A172 (cell line): Measurements from ENCODE around the gene DHX16. TPM values are rescaled to one million over a fixed set of nuclear protein-coding genes. Genes with fewer than 3 reads are reported as not detected.

Experiments used
- DNase-seq: peaks from one replicate; pipeline ENCODE4 v3.0.0-alpha.2; 2015; ENCODE audit warnings: low spot score
- total RNA-seq: library from RNA; depleted of rRNA; stranded (reverse); fragments of >200 nt; shearing (Covaris generic); gene quantifications from 2 replicates; pipeline ENCODE4 v1.2.3, GENCODE V29; 2014

The DHX16 gene
- total RNA-seq, 1 experiment from 2014 or later: 30.4 TPM

DNA sequence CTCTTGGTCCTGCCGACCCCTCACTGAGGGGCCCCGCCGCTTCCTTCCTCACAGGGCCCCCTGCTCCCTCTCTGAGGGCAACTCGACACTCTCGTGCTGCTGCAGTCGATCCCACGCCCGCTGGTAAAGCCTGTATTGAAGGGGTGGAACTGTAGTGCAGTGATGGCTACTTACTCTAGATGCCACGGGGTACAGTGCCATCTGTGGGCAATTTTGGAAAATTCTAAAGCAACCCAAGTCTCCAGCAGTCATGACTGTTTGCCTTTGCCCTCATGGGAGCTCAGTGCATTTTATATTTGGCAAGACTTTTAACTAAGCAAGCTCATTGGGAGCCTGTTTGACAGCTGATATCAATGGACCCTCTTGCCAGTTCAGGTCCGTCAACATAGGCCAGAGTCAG, 32.3 kb downstream of the DHX16 start:
- no peak for DNase-seq

DNA sequence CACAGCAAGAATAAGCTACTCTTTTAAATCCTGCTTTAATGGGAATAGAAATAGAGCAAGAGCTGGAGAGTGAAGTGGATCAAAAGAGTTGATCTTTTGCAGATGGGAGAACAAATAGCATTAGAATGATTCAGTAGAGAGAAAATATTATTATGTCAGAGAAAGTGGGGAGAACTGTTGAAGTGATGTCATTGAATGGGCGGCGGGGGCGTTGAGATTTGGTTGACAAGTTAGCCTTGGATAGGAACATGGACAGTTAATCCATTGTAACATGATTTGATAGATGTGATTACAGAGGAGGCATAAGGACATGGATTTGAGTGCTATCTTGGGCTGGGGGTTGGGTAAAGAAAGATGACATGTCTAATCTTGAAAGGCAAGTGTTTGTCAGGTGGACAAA, 37.0 kb downstream of the DHX16 start:
- DNase-seq: no peak

DNA sequence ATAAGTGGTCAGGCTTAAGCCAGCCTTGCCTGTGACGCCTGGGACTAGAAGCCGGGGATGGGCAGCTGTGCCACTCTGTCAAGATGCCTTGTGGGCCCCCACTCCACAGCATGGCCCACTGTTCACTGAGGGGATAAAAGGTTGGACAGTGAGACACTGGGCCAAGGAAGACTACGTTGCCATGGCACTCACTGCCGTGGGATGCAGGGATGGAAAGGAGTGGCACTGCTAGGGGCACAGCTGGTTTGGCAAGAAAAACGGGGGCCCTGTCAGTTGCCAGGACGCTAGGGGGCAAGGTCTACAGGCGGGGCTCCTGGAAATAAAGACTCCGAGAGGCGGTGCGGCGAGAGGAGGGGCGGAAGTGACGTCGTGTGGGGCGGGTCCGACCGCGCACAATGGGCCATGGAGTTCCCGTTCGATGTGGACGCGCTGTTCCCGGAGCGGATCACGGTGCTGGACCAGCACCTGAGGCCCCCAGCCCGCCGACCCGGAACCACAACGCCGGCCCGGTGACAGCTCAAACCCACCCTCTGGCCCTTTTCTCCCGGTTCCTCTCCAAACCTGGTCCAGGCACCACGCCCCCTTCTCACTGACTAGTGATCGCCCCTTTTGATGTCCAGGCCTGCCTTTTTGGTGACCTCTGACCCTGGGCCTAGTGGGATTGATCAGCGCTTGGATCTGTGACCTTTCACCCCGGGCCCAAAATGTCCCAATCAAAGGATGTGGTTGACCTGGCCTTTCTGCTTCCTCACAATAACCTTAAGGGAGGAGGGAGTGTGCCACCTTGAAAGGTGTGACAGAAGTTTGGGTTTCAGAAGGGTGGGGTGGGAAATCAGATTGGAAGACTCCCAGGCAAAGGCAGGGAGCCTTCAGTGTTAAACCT, 46.1 kb downstream of the DHX16 start, which contains the start of gene ATAT1:
Gene ATAT1, plus strand, starts transcription at position 391 of the 883 bp plus-strand sequence.
- DNase-seq: peak; percentile 59

DNA sequence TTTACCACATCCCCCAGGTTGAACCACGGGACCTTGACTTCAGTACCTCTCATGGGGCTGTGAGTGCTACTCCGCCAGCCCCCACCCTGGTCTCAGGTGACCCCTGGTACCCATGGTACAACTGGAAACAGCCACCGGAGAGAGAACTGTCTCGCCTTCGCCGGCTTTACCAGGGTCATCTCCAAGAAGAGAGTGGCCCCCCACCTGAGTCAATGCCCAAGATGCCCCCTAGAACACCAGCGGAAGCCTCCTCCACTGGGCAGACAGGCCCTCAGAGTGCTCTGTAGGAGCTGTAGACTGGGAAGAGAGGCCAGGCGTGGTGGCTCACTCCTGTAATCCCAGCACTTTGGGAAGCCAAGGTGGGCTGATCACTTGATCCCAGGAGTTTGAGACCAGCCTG, 47.3 kb downstream of the DHX16 start:
- no peak for DNase-seq

DNA sequence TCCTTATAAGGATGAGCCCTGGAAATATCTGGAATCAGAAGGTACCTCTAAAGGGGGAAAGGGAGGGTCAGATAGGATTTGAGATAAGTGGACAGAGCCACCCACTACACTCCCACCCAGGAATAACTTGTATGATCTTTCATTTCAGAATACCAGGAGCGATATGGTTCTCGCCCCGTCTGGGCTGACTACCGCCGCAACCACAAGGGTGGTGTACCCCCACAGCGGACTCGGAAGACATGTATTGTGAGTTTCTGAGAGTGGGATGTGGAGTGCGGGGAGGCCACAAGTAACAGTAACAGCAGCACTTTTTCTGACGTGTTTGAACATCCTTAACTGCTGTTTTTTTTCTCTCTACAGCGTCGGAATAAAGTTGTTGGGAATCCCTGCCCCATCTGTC, 53.2 kb downstream of the DHX16 start:
- no peak for DNase-seq

DNA sequence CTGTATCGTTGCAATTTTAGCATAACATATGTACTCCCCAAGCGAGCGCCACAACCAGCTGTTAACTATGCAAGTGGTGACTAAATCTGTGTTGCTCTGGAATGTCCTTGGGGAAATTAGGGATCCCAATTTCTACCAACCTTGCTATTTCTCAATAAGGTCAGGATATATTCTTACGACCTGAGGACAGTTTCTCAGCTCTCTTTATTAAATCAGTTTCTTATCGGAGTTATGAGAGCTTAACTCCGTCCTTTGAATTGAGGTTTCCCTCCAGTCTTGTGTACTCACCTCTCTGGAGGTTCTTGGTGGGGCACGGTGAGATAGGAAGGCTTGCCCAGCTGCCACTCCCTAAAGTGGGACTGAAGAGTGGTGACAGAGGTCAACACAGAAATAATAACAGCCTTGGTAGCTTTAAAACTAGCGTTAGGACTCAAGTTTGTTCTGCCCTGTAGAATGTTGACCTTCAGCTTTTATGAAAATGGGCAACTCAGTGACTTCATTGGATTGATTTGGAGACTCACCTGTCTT, 54.5 kb downstream of the DHX16 start:
- no peak for DNase-seq

DNA sequence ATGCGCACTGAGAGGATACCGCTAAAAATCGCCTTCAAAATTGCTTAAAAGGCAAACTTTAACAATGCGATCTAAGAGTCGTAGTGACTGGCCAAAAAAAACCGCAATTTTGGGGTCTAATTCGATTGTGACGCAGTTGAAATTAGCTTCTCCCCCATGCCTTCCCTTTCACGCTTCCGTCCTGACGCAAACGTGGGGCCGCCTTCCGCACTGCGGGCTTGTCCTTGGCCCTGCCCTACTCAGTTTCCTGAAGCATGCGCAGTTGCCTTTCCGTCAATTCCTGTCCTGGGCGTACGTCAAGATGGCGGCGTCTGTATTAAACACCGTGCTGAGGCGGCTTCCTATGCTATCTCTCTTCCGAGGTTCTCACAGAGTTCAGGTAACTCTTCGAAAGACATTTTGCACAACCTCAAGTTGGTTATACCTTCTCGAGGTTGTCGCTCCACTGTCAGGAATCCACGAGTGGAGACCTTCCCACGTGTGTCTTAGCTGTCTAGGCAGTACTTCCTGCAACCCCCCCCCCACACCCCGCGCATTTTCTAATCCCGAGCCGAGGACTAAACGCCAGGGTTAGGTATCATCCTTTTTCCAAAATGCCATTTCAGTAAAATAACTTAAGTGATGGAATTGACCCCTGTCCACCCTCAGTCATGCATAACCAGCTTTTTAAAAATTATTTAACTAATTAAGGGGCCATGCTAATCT, 55.1 kb downstream of the DHX16 start, which contains the start of gene MRPS18B:
Gene MRPS18B, plus strand, starts transcription at position 276 of the 705 bp plus-strand sequence. Its CDS starts 26 bp downstream, at position 302.
- DNase-seq: peak; percentile 90

DNA sequence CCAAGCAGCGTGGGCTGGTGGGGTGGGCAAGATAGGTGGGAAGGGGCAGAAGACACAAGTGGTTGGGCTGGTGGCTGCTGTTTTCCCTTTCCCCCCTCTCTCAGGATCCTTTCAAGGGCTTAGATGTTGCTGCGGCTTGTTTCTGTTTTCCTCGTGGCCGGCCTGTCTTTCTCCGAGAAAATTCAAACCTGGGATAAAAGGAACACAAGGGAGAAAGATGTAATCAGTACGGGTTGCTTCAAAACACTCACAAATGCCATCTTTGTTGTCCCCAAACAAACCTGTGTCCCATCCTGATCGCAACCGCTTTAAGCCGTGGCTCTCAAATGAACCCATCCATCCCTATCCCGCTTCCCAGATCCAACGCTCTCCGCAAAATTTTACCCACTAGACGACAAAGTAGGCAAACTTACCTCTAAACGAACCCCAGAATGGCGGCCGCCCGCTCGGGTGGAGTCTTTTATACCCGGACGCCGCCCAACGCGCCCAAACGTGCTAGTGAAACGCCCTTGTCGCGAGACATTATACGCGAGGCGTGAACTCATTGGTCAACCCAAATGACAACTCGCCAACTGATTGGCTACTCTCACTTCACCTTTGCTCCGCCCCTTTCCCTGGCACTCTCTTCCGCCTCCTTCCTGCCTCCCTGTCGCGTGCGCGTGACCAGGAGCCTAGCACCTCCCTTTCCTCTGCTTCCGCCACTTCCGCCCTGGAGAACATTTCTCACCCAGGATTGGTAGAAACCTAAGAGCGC, 55.8 kb downstream of the DHX16 start, which contains the start of gene PPP1R10:
Gene PPP1R10, minus strand, starts transcription at position 433 of the 754 bp plus-strand sequence. CDS start 7,299 bp downstream, outside the sequence.
- DNase-seq: peak; percentile 100

DNA sequence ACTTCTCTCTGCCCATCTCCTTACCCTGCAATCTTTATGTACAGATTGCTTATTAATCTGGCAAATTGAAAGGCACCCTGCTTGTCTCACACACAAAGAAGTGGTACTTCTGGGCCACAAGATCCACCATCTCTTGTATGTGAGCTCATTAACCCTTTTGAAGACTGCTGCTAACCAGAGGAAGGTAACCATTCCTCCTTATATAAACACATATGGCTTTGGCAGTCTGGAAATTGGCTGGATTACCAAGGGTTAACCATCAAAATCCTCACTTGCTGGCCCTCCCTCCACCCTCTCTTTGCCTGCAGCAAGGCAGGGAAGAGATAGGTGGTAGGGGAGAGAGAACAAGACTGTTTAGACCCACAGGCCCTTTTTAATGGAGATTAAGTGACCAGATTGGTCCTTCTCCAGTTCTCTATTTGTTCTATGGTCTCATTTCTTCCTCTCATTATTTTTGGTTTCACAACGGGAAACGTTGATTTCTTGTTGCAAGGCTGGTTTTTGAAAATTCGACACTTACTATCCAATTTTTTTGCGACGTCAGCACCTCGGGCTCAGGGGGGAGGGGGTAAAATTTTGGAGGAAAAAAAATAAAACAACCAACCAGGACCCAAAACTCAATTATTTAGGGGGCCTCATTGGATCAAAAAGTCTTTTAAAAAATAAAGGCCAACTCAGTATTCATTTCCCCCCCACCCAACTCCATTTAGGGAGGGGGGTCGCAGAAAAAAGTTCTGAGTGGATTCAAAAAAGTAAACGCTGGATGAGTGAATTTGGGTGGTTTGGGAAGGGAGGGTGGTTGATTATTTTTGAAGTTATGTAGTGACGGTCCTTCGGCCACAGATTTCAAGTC, 56.6 kb downstream of the DHX16 start:
- peak; percentile 29 for DNase-seq

DNA sequence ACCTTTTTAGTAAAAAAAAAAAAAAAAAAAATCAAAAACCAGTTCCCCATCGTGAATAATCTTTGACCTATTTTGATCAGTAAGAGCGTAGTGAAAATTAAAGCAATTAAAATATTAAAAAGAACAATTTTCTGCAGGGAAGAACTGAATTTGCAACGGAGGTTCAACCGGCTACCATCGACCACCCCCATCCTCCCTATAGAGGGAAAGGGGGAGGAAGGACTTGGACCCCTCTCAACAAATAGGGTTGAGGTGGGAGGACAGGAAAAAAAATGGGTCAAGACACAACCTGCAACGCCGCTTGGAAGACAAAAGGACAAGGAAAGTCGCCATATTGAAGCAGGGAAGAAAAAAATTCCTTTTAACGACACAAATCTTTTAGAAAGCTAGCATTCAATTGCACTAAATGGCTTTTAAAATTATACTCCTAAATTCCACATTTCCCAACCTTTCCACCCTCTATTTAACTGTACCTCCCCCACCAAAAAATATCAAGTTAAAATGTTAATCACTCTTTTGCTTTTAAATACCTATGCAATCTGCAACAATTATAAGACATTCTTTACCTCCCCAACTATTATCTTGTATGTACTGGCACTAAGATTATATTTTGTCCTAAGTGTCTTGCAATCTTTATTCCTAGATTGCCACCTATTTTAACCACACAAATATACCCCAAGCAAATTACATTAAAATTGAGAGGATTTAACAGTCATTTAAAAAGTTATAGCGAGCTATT, 57.4 kb downstream of the DHX16 start:
- DNase-seq: peak; percentile 60

DNA sequence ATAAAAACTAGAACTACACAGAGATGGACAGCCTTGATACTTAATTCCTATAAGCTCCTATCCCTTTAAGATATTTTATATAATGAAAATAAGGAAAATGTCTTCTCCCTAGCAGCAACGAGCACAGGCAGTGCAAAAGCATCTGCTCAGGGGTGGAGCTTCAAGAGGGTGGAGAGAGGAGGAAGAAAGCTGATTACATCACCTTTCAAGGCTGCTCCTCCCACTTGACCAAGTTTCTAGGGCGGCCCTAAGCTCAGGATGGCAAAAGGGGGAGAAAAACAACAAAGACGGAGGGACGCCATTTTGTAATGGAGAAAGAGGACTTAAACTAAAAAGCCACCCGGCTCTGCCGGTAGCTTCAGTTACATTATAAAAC, 58.0 kb downstream of the DHX16 start:
- peak; percentile 97 for DNase-seq

DNA sequence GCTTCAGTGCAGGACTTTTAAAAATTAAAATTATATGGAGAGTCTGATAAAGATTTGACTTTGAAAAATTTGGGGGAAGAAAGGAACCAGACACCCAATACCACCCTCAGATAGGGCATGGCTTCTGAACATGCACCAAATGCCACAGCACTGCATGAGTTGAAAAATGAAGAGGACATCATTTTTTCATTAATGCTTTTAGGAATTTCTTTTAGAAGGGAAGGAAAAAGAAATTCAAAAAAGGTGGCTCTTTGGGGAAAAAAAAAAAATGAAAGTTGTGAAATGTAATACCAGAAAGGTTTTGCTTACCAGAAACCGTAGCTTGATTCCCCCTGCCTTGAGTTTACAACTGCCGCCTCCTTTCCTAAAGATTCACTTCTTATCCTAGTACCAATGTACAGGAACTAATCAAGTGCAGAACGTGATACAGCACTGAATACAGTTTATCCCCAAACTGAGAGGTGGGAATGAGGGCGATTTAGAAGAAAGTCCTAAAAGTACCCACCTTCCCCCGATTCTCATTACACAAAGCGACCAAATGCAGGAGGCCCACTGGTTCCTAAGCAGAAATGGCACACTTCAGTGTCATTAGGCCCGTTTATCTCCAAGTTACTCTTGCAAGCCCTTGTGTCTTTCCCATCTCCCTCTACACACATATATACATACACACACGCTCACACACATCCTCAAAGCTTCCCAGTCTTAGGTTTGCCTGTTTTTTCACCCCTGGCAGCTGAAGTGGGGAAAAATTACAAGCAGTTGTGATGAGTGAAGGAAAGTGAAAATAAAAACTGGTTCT, 58.6 kb downstream of the DHX16 start:
- no peak for DNase-seq

DNA sequence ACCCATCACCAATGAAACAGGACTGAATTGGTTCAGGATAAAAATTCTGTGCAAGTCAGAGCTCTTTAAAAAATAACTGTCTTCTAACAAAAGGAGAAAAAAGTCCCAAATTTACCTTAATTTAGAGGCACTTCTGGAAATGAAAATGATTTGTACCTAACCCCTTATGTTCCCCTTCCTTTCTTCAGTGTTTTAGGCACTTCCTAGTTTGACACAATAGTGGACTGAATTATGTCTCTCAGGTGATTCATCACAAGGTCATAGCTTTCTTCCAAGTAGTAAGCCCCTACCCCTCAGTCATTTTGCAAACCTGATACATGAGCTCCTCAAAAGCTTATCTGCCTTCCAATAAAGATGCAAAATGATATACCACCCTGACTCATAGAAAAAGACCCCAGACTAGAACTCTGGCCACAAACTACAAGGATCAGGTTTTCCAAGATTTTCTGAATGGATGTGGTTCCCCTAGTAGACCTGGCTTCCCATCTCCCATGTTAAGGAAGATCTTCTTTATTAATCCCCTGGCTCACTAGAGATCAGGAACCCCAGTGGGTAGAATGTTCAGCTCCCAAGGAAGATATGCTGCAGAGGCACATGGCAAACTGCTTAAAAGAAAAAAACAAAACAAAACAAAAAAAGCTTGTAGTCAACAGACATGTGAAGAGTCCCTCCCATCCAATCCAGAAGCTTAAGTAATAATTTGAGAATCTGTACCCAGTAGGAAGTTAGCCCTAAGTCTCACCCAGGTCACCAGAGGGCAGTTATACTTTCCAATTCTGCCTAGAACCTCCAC, 59.4 kb downstream of the DHX16 start:
- peak; percentile 30 for DNase-seq

DNA sequence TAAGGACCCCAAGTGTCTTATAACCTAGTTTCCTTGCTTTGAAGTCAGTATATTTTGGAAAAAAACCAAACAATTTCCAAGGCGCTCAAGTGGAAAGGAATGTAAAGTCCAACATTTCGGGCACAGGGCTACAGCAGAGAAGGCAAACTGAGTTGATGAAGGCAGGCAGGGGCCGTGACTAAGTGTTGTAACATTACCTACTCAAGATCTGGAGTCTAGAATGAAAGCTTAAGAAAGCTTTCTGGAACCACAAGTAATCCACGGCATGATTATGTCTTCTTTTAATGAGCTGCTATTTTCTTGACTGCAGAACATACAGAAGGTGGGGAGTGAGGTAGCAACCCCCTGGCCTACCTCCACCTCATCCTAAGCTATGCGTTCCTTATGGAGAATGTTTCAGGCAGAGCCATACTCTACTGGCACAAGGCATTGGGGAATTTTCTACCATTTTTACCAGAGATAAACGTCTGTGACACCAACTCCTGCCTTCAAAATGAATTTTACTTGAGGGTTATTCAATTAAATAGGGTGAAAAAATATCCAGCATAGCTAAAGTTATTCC, 60.0 kb downstream of the DHX16 start:
- peak; percentile 22 for DNase-seq

DNA sequence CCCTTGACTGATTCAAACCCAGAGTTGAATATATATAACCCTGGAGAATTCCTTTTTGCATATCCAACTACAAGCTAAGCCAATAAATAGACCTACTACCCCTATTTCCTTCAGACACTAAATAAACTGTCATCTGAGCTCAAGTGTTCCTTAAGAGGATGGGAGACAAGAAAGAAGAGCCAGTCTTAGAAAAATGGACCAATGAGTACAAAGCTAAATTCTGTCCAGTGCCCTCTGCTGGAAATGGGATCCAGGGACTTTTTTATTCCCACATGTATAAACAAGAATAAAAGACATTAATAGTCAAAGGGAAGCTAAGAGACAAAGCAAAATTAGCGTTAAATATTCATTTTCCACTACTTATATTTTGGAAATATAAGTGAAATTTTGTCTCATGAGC, 60.6 kb downstream of the DHX16 start:
- DNase-seq: peak; percentile 27

DNA sequence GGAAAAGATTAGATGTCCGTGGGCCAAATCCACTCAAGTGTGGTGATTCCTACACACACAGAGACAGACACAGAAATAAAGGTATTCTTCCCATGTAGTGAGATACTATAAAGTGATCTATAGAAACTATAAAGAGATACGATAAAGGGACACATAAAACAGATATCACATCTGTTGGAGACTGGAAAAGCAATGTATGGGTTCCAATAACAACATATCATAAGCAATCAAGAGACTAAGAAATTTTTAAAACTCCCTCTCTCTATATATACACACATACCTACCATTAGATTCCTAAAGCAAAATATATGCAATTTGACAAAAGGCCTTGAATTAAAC, 61.0 kb downstream of the DHX16 start:
- DNase-seq: no peak

DNA sequence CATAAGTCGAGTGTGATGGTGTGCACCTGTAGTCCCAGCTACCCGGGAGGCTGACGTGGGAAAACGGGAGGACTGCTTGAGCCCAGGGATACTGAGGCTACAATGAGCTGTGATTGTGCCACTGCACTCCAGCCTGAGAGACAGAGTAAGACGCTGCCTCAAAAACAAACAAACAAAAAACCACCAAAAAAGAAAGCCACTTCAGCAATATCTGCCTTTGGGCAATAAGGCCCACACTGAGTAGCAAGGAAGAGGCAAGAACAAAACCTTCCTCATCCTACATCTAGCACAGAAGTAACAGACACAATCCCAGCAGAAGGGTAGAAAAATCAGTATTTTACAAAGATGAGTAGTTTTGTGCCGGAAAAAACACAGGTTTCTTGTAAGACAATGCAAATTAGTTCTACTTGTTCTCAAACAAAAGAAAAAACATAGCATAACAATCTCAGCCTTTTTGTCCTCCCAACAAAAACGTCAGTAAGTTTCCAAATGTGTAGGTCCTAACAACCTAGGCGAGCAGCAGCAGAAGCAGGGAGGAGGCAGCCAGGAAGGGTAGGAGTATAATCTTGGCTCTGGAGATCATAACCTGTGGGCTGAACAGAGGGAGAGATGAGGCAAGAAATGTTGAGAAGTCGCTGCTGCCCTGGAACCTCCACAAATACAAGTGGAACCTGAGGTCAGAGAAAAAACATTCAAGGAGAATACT, 61.5 kb downstream of the DHX16 start:
- DNase-seq: no peak

DNA sequence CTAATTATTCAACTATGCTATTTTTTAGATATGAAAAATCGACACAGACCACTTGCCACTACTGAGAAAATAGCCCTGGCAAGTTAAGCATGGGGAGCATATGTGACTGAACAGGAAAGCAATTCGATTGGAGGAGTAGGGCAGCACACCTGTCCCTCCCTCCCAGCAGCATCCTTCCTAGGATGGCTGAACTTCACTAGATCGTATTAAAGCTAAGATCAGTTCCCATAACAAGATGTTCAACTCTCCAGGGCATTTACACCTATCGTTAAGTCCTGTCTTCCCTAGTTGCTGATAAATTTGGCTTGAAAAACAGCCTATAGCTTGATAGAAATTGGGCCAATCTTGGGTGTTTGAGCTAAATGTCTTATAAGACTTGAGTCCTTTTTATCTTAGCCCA, 62.7 kb downstream of the DHX16 start:
- DNase-seq: no peak
